AG08395 (cell line): ENCODE measurements around the gene PVALEF.

Source experiments
- DNase-seq: peaks from one replicate; pipeline ENCODE4 v3.0.0; 2012; ENCODE audit warnings: mixed read lengths, low spot score

The PVALEF gene

GRCh38 chr17:81182596-81182995 is 17.3 kb downstream of the PVALEF start:
- DNase-seq, result no peak

GRCh38 chr17:81183316-81183715 is 18.0 kb downstream of the PVALEF start:
- DNase-seq, result no peak

GRCh38 chr17:81183807-81184206 is 18.5 kb downstream of the PVALEF start:
- no peak for DNase-seq

GRCh38 chr17:81184555-81184954 is 19.2 kb downstream of the PVALEF start:
- DNase-seq, result no peak

GRCh38 chr17:81186203-81186602 is 20.9 kb downstream of the PVALEF start:
- no peak for DNase-seq

- DNase-seq, result no peak
Measured at GRCh38 chr17:81187120-81187519, 21.8 kb downstream of the PVALEF start.

- DNase-seq, result no peak
Measured at GRCh38 chr17:81187586-81188490, 22.5 kb downstream of the PVALEF start.

- DNase-seq, result no peak
Measured at GRCh38 chr17:81188491-81188840, 23.2 kb downstream of the PVALEF start.

- no peak for DNase-seq
Measured at GRCh38 chr17:81189016-81189415, 23.7 kb downstream of the PVALEF start.

GRCh38 chr17:81189670-81190530 is 24.6 kb downstream of the PVALEF start:
- no peak for DNase-seq

- no peak for DNase-seq
Measured at GRCh38 chr17:81190591-81190990, 25.3 kb downstream of the PVALEF start.

- no peak for DNase-seq
Measured at GRCh38 chr17:81191116-81191515, 25.8 kb downstream of the PVALEF start.

GRCh38 chr17:81191646-81192045 is 26.3 kb downstream of the PVALEF start:
- DNase-seq, result no peak

- no peak for DNase-seq
Measured at GRCh38 chr17:81192386-81193050, 27.2 kb downstream of the PVALEF start.

- DNase-seq, result no peak
Measured at GRCh38 chr17:81193051-81193410, 27.7 kb downstream of the PVALEF start.

- DNase-seq, result no peak
Measured at GRCh38 chr17:81193470-81194224, 28.3 kb downstream of the PVALEF start.

- no peak for DNase-seq
Measured at GRCh38 chr17:81194225-81194760, 29.0 kb downstream of the PVALEF start.

GRCh38 chr17:81194941-81195901 is 29.9 kb downstream of the PVALEF start:
- no peak for DNase-seq

- no peak for DNase-seq
Measured at GRCh38 chr17:81195941-81196495, 30.7 kb downstream of the PVALEF start.
